DMS153 treated with DMSO at 0.1 percent for 48 hours (cell line): Measurements from ENCODE around the gene CRTC3.
A peak's percentile ranks its signal among the peaks of the same experiment; 100 is the strongest.

ENCODE experiments used
- DNase-seq: peaks from one replicate; lab custom pipeline; 2025; ENCODE audit not compliant: unreplicated experiment; lab: John Stamatoyannopoulos, UW

The CRTC3 gene

DNA sequence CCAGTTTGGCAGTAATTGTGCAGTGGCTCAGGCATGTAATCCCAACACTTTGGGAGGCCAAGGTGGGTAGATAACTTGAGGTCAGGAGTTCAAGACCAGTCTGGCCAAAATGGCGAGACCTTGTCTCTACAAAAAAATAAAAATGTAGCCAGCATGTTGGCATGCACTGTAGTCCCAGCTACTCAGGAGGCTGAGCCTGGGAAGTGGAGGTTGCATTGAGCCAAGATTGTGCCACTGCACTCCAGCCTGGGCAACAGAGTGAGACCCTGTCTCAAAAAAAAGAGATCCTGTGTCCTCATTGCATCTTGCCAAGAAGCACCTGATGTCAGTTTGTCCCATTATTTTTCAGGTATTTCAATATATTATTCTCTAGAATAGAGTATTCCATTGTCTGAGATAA, 61.8 kb downstream of the CRTC3 start:
- DNase-seq, result no peak

- DNase-seq, result no peak
Measured at GRCh38 chr15:90592131-90592881, 62.6 kb downstream of the CRTC3 start.

- DNase-seq, result no peak
Measured at GRCh38 chr15:90593499-90594158, 63.9 kb downstream of the CRTC3 start.

GRCh38 chr15:90594301-90594738, 64.6 kb downstream of the CRTC3 start:
- peak; percentile 6 for DNase-seq

DNA sequence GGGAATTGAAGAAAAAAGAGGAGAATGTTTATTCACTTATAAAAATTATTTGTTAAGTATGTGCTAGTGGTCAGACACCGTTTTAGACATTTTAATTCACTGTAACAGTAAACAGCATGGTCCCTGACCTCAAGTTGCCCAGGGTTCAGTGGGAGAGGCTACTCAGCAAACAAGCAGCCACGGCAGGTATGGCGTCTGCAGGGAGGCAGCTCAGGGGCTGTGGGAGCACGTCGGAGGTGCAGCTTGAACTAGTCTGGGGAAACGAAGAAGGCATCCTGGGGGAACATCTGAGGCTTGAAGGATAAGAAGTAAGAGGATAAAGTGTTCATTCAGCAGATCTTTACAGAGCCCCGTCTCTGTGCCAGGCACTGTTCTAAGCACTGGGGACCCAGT, 66.0 kb downstream of the CRTC3 start:
- no peak for DNase-seq

- no peak for DNase-seq
Measured at GRCh38 chr15:90596943-90597342, 67.2 kb downstream of the CRTC3 start.

DNA sequence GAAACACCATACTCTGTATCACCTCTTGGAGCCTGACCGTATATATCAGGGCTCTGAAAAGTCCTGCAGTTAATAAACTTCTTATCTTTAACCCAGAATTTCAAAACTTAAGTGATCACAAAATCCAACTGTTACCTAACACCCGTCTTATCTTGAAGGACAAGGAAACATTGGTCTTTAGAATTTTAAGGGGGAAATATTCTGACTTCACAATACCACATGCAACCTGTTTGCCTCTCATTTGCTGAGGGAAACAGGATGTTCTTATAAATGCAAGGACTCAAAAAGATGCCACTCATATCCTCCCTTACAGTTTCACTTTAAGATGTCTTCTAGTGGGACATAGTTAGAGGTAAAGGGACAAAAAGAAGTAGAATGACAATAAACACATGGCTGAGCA, 67.9 kb downstream of the CRTC3 start:
- no peak for DNase-seq

- no peak for DNase-seq
Measured at GRCh38 chr15:90598031-90598577, 68.4 kb downstream of the CRTC3 start.

DNA sequence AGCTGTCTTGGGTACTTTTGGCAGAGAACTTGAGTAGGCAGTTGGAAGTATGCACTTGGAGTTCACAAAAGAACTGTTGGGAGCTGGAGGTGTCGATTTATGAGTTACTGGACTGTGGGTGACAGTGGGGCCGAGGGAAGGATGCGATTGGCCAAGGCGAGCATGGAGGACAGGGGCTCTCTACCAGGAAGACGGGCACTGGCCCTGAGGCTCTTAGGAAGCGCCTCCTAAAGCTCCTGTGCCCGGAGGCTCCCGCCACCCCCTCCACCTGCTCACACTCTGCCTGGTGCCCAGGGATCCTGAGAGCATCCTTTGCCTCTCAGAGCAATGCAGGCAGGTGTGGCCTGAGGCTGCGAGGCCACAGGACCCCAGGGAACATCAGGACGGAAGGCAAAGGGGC, 69.0 kb downstream of the CRTC3 start:
- DNase-seq, result no peak

GRCh38 chr15:90599116-90599515, 69.4 kb downstream of the CRTC3 start:
- DNase-seq, result no peak

GRCh38 chr15:90599644-90600043, 69.9 kb downstream of the CRTC3 start:
- no peak for DNase-seq

- DNase-seq, result no peak
Measured at GRCh38 chr15:90600954-90601353, 71.2 kb downstream of the CRTC3 start.

DNA sequence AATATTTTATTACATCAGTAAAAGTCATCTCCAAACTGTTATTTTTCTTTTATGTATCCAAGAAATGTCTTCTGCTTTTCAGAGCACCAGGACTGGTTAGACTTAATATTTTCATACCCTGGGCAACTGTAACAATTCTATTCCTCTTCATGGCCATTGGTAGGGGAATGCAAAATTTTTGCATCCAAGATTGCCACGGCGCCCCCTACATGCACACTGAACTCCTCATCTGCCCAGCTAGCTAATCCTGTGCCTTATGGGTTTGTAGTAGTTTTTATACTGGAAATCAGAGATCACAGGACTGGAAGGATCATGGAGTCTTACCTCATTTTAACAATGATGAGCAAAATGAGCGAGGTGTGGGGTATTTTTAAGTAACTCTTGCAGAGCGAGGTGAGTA, 74.2 kb downstream of the CRTC3 start:
- no peak for DNase-seq

DNA sequence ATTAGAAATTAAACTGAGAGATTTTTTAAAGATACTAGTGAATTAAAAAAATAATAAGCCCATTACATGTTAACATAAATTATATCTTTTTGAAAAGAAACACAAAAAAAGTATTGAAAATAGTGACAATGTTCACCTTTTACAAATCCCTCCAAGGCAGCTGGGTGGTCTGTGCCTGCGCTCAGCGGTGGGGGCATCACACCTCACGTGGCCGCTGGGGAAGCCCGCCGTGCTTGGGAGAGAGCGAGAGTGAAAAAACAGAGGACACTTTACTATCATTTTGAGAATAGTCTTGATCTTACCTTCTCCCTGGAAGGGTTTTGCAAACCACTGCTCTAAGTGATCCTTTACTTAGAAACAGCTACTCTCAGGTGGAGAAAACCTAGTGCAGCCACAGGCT, 76.9 kb downstream of the CRTC3 start:
- no peak for DNase-seq

DNA sequence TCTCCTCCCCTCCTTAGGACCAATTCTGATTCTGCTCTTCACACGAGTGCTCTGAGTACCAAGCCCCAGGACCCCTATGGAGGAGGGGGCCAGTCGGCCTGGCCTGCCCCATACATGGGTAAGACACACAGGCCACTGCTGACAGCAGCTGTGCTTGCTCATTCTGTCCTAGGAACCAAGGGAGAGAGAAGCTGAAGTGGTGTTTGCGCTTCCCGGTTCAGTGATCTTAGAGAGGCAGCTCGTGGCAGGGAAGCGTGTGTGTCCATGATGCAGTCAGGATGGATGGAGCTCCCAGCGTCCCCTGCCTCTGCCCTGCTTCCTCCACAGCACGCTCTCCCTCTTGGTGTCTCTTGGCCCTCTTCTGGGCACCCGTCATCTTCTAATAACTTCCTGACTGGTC, 77.6 kb downstream of the CRTC3 start:
- DNase-seq, result peak; percentile 1

GRCh38 chr15:90609242-90610180, 79.8 kb downstream of the CRTC3 start:
- no peak for DNase-seq

DNA sequence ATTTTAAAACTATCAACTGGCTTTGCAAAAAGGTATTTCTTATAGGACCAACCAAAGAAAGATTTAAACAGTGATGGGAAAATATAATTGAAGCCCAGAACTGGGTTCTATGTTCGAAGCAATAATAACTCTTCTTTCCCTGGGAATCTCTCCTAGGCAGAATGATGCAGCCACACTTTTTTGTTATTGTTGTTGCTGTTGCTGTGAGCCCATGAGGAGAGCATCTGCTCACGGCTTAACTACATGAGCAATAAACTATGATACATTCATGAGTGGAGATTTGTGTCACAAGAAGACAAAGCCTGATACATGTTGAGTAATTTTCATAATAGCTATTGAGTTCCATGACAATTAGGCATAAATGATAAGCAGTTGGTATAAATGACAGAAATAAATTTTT, 80.5 kb downstream of the CRTC3 start:
- no peak for DNase-seq

- no peak for DNase-seq
Measured at GRCh38 chr15:90611157-90611556, 81.4 kb downstream of the CRTC3 start.

DNA sequence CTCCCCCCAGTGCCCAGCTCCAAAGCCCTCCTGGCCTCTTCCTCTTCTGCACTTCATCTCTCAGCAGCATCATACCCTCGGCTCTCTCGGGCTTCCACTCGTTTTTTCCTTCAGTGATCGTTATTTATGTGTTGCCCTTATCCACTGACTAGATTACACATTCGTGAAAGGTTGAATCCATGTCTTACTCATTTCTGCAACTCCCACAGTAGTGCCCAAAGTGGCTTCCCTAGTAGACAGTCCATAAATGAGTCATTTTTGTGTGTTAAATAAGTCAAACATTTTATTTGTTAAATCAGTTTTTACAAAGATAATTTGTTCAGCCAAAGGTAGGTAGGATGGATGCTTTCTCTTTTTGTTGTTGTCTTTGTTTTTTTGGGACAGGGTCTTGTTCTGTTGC, 87.4 kb downstream of the CRTC3 start:
- no peak for DNase-seq

DNA sequence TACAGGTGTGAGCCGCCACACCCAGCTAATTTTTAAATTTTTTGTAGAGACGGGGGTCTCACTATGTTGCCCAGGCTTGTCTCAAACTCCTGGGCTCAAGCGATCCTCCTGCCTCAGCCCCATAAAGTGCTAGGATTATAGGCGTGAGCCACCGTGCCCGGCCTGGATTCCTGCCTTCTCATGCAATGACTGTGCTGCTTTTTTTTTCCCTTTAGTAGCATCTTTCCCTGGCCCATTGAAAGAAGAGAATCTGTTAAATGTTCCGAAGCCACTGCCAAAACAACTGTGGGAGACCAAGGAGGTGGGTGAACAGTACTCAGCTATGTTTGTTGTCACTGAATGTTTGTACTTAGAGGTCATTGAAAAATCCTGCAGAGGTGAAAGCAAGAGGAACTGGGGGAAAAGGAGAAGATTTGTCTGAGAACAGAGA, 88.0 kb downstream of the CRTC3 start:
- DNase-seq, result no peak
